ENCODE measurements around the gene SLC5A8. TPM values are rescaled to one million over a fixed set of nuclear protein-coding genes. Genes with fewer than 3 reads are reported as not detected.
A peak's percentile ranks its signal among the peaks of the same experiment; 100 is the strongest.

Gene SLC5A8, protein sequence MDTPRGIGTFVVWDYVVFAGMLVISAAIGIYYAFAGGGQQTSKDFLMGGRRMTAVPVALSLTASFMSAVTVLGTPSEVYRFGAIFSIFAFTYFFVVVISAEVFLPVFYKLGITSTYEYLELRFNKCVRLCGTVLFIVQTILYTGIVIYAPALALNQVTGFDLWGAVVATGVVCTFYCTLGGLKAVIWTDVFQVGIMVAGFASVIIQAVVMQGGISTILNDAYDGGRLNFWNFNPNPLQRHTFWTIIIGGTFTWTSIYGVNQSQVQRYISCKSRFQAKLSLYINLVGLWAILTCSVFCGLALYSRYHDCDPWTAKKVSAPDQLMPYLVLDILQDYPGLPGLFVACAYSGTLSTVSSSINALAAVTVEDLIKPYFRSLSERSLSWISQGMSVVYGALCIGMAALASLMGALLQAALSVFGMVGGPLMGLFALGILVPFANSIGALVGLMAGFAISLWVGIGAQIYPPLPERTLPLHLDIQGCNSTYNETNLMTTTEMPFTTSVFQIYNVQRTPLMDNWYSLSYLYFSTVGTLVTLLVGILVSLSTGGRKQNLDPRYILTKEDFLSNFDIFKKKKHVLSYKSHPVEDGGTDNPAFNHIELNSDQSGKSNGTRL
- not detected in 2 replicates for total RNA-seq

DNA sequence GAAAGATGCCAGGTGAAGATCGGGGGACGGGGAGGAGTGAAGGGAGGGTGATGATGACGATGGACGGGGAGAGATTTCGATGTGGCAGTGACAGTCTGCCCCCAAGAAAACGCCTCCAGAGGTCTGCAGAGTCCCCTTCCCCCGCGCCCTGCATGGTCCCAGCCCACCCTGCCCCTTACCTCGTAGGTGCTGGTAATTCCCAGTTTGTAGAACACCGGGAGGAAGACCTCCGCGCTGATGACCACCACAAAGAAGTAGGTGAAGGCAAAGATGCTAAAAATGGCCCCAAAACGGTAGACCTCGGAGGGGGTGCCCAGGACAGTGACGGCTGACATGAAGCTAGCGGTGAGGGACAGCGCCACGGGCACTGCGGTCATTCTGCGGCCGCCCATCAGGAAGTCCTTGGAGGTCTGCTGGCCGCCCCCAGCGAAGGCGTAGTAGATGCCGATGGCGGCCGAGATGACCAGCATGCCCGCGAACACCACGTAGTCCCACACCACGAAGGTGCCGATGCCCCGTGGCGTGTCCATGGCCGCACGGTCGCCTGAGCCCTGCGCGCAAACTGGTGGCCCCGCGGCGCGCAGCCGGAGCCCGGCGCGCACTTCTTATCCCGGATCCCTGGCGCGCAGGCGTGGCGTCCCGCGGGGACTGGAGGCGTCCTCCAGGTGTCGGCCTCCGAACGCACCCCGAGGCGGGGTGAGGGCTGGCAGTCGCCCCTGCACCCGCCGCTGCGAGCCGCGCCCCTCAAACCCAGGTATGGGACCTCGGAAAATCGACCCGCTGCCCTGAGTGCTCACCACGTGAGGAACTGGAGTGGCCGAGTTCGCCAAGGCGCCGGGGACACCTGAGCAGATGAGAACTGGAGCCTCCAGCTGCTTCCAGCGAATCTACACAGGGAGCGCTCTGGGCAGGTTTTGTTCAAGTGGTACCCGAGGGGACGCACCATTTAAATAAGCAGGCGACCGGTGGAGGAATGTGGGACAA lies at the start of gene SLC5A8:
TSS of gene SLC5A8 (minus strand) at position 920 of the 984 bp plus-strand sequence. CDS start at position 530, 390 bp downstream.
- H3K4me3 ChIP-seq (ENCODE audit: low read depth, low read length), result peak within 1 kb of the TSS; percentile 41
- TF ChIP-seq, protein P1, sequence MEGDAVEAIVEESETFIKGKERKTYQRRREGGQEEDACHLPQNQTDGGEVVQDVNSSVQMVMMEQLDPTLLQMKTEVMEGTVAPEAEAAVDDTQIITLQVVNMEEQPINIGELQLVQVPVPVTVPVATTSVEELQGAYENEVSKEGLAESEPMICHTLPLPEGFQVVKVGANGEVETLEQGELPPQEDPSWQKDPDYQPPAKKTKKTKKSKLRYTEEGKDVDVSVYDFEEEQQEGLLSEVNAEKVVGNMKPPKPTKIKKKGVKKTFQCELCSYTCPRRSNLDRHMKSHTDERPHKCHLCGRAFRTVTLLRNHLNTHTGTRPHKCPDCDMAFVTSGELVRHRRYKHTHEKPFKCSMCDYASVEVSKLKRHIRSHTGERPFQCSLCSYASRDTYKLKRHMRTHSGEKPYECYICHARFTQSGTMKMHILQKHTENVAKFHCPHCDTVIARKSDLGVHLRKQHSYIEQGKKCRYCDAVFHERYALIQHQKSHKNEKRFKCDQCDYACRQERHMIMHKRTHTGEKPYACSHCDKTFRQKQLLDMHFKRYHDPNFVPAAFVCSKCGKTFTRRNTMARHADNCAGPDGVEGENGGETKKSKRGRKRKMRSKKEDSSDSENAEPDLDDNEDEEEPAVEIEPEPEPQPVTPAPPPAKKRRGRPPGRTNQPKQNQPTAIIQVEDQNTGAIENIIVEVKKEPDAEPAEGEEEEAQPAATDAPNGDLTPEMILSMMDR (conservative IDR thresholded peaks at IDR 0.05; ENCODE audit: low read depth, low read length), result no peak
- DNase-seq (ENCODE audit: low read depth), result no peak

DNA sequence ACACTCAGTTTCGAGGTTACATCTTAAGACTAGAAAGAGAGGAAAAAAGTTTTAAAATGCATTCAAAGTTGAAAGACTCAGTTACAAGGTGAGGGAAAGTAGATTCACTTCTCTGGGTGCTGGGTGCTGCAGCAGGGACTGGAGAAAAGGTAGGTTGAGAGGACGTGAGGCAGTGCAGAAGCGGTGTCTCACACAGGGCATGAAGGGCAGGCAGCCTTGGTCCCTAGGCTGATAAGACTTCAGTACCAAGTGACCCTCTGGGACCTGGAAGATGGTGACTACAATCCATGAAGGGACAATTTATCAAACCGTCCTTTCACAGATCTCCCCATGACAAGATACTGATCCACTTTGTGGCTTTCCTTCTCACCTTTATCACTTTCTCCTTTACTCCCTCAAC lies 47.3 kb upstream of the SLC5A8 start:
- DNase-seq (ENCODE audit: low read depth), result no peak
- TF ChIP-seq, protein P1 (conservative IDR thresholded peaks at IDR 0.05; ENCODE audit: low read depth, low read length), result no peak
- H3K4me3 ChIP-seq (ENCODE audit: low read depth, low read length), result no peak overlapping the region

DNA sequence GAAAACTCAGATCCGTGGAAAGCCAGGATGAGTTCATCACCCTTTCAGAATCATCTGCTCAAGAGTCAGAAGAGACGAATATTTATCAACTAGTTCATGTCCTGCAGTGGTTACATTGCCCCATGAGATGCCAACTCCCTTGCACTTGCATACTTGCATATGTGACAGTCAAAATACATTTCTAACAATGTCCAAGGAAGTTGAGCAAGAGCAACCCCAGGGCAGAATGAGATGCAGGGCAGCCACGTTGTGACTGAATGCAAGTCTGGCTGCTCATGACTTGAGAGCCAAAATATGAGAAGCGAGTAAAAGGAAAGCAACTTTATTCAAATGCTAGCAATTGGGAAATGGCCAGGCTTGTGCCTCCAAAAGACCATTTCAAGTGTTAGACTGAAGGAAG lies 46.2 kb upstream of the SLC5A8 start:
- no peak overlapping the region for H3K4me3 ChIP-seq (ENCODE audit: low read depth, low read length)
- DNase-seq (ENCODE audit: low read depth), result no peak
- TF ChIP-seq, protein P1 (conservative IDR thresholded peaks at IDR 0.05; ENCODE audit: low read depth, low read length), result no peak

DNA sequence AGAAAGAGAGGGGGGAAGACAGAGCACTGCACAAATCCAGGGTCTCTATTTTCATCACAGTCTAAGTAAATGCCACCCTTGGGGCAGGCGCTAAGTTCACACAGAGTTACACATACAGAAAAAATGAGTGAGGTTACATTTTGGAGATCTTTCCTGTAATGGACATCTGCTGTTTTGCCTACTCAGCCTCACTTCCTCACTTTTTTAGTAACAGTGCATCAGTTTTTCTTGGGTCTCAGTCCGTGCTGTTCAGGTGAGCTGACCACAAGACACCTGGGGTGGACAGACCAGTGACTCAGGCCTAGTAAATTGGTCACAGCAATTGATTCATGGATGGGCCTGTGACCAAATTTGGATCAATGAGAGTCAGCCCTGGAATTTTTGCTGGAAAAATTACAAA lies 33.6 kb upstream of the SLC5A8 start:
- no peak for DNase-seq (ENCODE audit: low read depth)
- TF ChIP-seq, protein P1 (conservative IDR thresholded peaks at IDR 0.05; ENCODE audit: low read depth, low read length), result no peak
- no peak overlapping the region for H3K4me3 ChIP-seq (ENCODE audit: low read depth, low read length)

DNA sequence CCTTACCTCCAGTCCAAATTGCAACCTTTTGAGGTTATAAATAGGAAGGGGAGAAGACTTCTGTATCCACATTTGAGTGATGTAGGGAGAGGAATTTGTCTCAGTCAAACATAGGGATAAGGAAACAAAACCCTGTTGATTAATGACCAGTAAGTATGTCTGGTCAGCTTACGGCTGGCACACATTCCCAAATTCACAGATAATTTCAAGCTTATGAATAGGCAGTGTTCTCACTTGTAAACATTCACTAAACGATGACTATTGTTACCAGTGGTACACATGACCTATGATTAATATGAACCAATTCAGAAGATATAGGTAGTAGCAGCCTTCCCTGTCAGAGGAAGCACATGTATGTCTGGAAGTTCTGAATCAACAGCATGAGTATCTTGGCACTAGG lies 33.0 kb upstream of the SLC5A8 start:
- DNase-seq (ENCODE audit: low read depth), result no peak
- no peak overlapping the region for H3K4me3 ChIP-seq (ENCODE audit: low read depth, low read length)

DNA sequence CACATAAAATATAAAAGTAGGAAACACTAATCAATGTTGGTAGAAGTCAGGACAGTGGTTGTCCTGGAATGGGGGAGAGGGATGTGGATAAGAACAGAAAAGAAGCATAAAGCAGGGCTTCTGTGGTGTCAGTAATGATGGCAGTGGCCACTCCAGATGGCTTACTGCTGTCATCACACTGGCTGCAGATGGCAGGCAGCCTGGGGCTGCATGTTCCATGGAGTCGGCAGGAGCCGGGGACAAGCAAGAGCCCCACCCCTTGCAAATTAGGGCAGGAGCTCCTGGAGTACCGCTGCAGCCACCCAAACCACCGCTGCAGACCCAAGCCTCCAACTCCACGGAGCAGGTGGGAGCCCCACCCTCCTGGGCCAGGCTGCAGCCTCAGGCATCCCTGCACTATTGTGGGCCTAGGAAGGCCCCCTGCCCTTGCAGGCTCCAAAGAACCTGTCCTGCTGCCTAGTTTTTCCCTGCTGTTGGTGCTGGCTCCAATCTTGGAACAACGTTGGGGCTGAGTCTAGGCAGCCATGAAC lies 28.8 kb upstream of the SLC5A8 start:
- TF ChIP-seq, protein P1 (conservative IDR thresholded peaks at IDR 0.05; ENCODE audit: low read depth, low read length), result no peak
- H3K4me3 ChIP-seq (ENCODE audit: low read depth, low read length), result no peak overlapping the region
- DNase-seq (ENCODE audit: low read depth), result no peak

More for the DNA sequence above, 33.0 kb upstream of the SLC5A8 start:
- TF ChIP-seq, protein P1 (conservative IDR thresholded peaks at IDR 0.05; ENCODE audit: low read depth, low read length), result no peak
